Smooth muscle cell (in vitro differentiated cells): ENCODE measurements around the gene GATD1. TPM values are rescaled to one million over a fixed set of nuclear protein-coding genes. Genes with fewer than 3 reads are reported as not detected.
A peak's percentile ranks its signal among the peaks of the same experiment; 100 is the strongest.

Experiments
- DNase-seq: peaks from one replicate; lab custom pipeline; 2025; ENCODE audit not compliant: unreplicated experiment; lab: John Stamatoyannopoulos, UW
- H2AFZ ChIP-seq: fragments of 200-600 bp; sonication (generic); 2 replicates; pipeline ENCODE4 v1.6.0; 2016; ENCODE audit warnings: antibody characterized with exemption, low read depth, mild to moderate bottlenecking
- H3F3A ChIP-seq: fragments of 200-600 bp; sonication (generic); 2 replicates; pipeline ENCODE4 v1.6.0; 2017; ENCODE audit warnings: antibody characterized with exemption, low read depth
- H3K27ac ChIP-seq: fragments of 200-600 bp; sonication (generic); 2 replicates; pipeline ENCODE4 v1.5.1; 2016; ENCODE audit warnings: low read depth, mild to moderate bottlenecking
- H3K27me3 ChIP-seq: fragments of 200-600 bp; sonication (generic); 2 replicates; pipeline ENCODE4 v1.6.1; 2016; ENCODE audit warnings: low read depth, mild to moderate bottlenecking
- H3K36me3 ChIP-seq: fragments of 200-600 bp; sonication (generic); 2 replicates; pipeline ENCODE4 v1.5.1; 2016; ENCODE audit warnings: low read depth
- H3K4me1 ChIP-seq: fragments of 200-600 bp; sonication (generic); 2 replicates; pipeline ENCODE4 v1.5.1; 2016; ENCODE audit warnings: low read depth
- H3K4me2 ChIP-seq: fragments of 200-600 bp; sonication (generic); 2 replicates; pipeline ENCODE4 v1.6.0; 2016; ENCODE audit warnings: mild to moderate bottlenecking
- H3K4me3 ChIP-seq: fragments of 200-600 bp; sonication (generic); 2 replicates; pipeline ENCODE4 v1.5.1; 2016; ENCODE audit warnings: mild to moderate bottlenecking
- H3K79me2 ChIP-seq: fragments of 200-600 bp; sonication (generic); 2 replicates; pipeline ENCODE4 v1.6.0; 2016; ENCODE audit warnings: low read depth, mild to moderate bottlenecking
- H3K9ac ChIP-seq: fragments of 200-600 bp; sonication (generic); 2 replicates; pipeline ENCODE4 v1.6.0; 2016; ENCODE audit warnings: low read depth
- H3K9me3 ChIP-seq: fragments of 200-600 bp; sonication (generic); replicated peaks from 2 replicates; pipeline ENCODE4 v1.5.1; 2016; ENCODE audit warnings: low read depth
- H4K20me1 ChIP-seq: fragments of 200-600 bp; sonication (generic); 2 replicates; pipeline ENCODE4 v1.6.0; 2016; ENCODE audit warnings: low read depth
- WGBS: methylation state at CpG from one replicate; pipeline ENCODE4 v1.1.7; 2016; ENCODE audit warnings: low lambda C conversion rate; 5-methylcytosine and 5-hydroxymethylcytosine counted together
- polyA plus RNA-seq: library from polyadenylated mRNA; unstranded; fragments of >200 nt; fragmentation: Nextera tagmentation; extraction: Ambion mirVana; gene quantifications from 2 replicates; pipeline ENCODE4 v1.2.1, GENCODE V29; 2016
- total RNA-seq: library from RNA; depleted of rRNA; stranded (reverse); fragments of >200 nt; gene quantifications from 2 replicates; pipeline ENCODE4 v1.2.3, GENCODE V29; 2014
- TF ChIP-seq, protein P1 (sequence below): fragments of 200-600 bp; sonication (generic); IDR thresholded peaks from 2 replicates; pipeline ENCODE4 v1.5.1; 2017; ENCODE audit warnings: borderline replicate concordance, mild to moderate bottlenecking, antibody characterized with exemption; ENCODE audit not compliant: insufficient read depth, poor library complexity, severe bottlenecking

The GATD1 gene
- total and polyA plus RNA-seq, 2 experiments from 2014 or later, result 11.7 to 12.9 TPM

GRCh38 chr11:797296-798092, 20.2 kb upstream of the GATD1 start:
- no peaks in the 10 kb centered on the region for H3K36me3 ChIP-seq
- peak overlapping the region; percentile 98 for H3K4me2 ChIP-seq
- no peaks in the 10 kb centered on the region for H3K27me3 ChIP-seq
- DNase-seq, result peak; percentile 79
- TF ChIP-seq, protein P1, sequence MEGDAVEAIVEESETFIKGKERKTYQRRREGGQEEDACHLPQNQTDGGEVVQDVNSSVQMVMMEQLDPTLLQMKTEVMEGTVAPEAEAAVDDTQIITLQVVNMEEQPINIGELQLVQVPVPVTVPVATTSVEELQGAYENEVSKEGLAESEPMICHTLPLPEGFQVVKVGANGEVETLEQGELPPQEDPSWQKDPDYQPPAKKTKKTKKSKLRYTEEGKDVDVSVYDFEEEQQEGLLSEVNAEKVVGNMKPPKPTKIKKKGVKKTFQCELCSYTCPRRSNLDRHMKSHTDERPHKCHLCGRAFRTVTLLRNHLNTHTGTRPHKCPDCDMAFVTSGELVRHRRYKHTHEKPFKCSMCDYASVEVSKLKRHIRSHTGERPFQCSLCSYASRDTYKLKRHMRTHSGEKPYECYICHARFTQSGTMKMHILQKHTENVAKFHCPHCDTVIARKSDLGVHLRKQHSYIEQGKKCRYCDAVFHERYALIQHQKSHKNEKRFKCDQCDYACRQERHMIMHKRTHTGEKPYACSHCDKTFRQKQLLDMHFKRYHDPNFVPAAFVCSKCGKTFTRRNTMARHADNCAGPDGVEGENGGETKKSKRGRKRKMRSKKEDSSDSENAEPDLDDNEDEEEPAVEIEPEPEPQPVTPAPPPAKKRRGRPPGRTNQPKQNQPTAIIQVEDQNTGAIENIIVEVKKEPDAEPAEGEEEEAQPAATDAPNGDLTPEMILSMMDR, result no peak
- H3F3A ChIP-seq, result peaks cover 4% of the 10 kb centered on the region
- WGBS, result under 1% methylated on average over 46 of the region's 57 CpGs
- peaks cover 16% of the 10 kb centered on the region for H3K4me1 ChIP-seq
- H4K20me1 ChIP-seq, result peaks cover 18% of the 10 kb centered on the region
- no peaks in the 10 kb centered on the region for H3K79me2 ChIP-seq
- H3K9me3 ChIP-seq, result no peaks in the 10 kb centered on the region
- H3K4me3 ChIP-seq, result peak overlapping the region; percentile 70
- peak overlapping the region; percentile 83 for H3K27ac ChIP-seq
- H2AFZ ChIP-seq, result no peak overlapping the region
- peak overlapping the region; percentile 84 for H3K9ac ChIP-seq

- Histone ChIP-seq H3K27ac (peak overlapping the region; percentile 83), H3K4me3 (peak overlapping the region; percentile 70), H3K4me2 (peak overlapping the region; percentile 98), H3K27me3 (no peaks in the 10 kb centered on the region), H4K20me1 (peaks cover 18% of the 10 kb centered on the region), H3K79me2 (no peaks in the 10 kb centered on the region), H2AFZ (no peak overlapping the region), H3F3A (peaks cover 4% of the 10 kb centered on the region), H3K36me3 (no peaks in the 10 kb centered on the region), H3K9ac (peak overlapping the region; percentile 84), H3K9me3 (no peaks in the 10 kb centered on the region), H3K4me1 (peaks cover 16% of the 10 kb centered on the region)
- 54% methylated on average over 18 of the region's 18 CpGs for WGBS
- TF ChIP-seq, protein P1, result no peak
- no peak for DNase-seq
Measured at GRCh38 chr11:796565-797295, 19.4 kb upstream of the GATD1 start.

DNA sequence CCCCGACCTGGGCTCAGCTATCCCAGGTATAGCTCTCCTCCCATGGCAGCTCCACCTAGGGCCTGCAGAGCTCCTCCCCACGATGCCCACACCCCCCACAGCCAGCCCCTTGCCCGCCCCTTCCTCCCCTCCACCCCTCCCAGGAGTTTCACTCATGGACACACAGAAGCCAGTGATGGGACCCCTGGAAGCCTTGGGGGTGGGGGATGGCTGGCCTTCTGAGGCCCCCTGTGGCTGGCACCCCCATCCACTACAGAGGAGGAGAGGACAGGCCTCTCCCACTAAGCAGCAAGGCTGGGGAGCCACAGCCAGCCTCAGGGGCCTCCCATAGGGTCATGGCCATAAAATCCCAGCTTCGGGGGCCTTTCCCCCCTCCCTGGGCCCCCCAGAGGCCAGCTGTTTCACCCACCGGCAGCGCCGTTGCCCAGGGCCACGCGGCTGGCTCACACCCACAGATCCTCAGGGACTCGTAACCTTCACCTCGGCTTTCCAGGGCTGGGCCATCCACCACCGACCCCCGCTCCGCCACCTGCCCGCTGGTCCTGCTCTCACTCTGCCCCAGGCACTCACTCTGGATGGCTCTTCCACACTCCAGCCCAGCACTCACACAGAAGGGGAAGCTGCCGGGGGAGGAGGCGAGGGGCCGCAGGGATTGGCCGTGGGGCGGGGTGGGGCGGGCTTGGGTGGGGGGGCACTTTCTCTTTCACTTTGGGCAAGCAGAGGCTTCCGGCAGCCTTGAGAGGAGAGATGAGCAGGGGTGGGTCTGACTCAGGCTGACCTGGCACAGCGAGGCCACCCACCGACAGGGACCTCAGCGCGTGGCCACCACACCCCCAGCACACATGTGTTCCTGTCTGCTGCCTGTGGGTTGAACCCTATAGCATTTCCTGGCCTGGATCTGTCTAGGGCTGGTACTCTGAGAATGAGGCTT, 18.6 kb upstream of the GATD1 start:
- WGBS, result 43% methylated on average over 26 of the region's 26 CpGs
- Histone ChIP-seq H3K27me3 (no peaks in the 10 kb centered on the region), H3K4me3 (peak overlapping the region; percentile 70), H3K9ac (peak overlapping the region; percentile 84), H3K27ac (peak overlapping the region; percentile 83), H3K4me1 (peaks cover 16% of the 10 kb centered on the region), H3K79me2 (no peaks in the 10 kb centered on the region), H3K4me2 (peak overlapping the region; percentile 98), H2AFZ (no peak overlapping the region), H3K36me3 (no peaks in the 10 kb centered on the region), H4K20me1 (peaks cover 18% of the 10 kb centered on the region), H3F3A (peaks cover 9% of the 10 kb centered on the region), H3K9me3 (no peaks in the 10 kb centered on the region)
- peak; percentile 72 for DNase-seq
- TF ChIP-seq, protein P1, result no peak
